NOMO-1 (cell line): ENCODE measurements around the gene NHSL2.
"Not testable (repeated sequence)": the region's sequence is repeated elsewhere in the genome, so short reads cannot be mapped to it uniquely, and the experiment has no call there.

Source experiments
- DNase-seq, 2 experiments: peaks; one replicate each; lab custom pipeline; 2025; ENCODE audit not compliant: unreplicated experiment in 2 of 2; lab: John Stamatoyannopoulos, UW

The NHSL2 gene

GRCh38 chrX:72038868-72039267 lies 128.2 kb downstream of the NHSL2 start:
- no peak for DNase-seq

DNA sequence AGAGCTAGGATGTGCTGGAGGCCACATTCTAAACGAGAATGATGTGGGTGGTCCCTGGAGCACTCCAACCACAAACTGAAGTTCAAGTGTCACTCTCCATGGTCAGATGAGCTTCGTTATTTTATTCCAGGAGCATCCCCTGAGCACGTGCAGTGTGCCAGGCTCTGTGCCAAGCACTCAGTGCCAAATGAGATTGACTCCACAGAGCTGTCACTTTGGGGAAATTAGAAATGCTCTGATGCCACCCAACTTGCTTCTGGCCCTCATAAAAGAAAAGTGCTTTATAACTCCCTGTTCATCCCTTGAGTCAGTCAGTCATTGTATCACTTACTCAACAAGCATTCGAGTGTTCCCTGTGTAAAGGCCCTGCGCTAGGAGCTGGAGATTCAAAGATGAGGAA lies 129.9 kb downstream of the NHSL2 start:
- no peak for DNase-seq

- DNase-seq, result no peak
Observed at GRCh38 chrX:72041176-72041575, 130.5 kb downstream of the NHSL2 start.

DNA sequence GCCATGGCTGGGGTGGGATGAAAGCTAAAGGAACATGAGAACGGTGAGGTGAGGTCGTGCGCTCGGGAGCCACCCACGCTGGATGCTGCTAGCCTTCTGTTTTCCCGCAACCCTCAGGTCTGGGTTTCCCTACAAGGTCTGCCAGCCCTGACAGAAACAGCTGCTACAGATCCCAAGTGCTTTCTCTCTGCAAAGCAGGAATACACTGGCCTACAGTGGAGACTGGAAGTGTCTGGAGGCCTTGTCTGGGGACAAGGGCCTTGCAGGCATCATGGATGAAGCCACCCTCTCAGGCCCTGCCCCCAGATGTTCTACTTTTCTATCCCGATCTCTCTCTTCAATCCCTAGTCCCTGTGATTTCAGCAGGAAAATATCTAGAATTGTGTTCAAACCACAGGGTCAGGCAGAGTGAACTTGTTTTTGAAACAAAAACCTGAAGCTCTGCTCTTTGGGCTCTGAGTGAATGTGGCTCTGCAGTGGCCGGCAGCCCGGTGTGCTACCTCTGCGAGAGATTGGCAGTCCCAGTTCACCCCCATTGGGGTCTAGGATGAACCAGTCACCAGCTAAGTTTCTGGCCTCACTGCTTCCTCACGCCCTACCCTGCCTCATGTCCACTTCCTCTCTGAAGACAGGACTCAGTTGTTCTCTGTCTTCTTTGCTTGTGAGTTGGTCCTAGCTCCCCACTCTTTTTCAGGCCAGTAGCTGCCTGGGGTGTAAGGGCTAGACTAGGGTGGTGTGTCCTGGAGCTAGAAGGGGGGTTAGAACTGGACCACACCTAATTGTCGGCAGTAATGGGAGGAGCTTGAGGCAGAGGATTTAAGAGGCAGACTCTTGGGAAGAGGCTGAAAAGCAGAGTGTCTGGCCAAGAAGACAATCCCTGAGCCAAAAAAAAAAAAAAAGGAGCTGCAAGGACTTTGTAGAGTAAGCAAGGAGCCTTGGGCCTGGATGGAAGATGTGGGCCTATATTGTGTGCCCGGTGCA lies 131.5 kb downstream of the NHSL2 start:
- DNase-seq, result no peak

DNA sequence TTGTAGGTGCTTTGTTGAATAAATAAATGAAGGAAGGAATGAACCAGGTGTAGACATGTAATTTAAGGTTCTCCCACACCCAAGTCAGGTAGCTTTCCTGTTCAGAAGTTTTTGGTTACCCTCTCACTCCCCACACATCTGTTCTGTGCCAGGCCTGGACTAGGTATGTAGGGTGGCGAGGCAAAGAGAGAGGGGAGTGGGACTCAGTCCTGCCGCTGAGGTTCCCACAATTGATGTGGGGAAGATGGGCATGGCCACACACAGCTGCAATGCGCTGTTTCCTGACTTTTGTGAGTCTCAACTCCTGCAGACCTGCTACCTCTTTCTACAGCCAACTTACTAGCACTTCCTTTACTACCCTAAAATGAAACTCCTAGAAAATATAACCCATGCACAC lies 132.2 kb downstream of the NHSL2 start:
- DNase-seq, result no peak

DNA sequence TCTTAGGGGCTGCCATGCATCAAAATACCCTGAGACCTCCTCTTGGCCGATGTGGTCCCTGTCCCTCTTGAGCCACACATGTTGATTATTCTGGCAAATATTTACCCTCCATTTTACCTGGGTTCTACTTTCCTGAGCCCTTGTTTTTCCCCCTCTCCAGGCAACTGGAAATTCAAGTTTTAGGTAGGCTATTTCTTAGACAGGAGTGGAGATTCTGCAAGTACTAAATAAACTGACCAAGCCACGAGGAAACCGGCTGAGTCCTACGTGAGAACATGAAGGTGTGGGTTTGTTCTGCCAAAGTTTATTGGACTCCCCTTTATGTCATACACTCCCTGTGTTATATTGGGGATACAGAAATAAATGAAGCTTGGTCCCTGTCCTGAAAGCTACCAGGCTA lies 133.0 kb downstream of the NHSL2 start:
- DNase-seq, result no peak

DNA sequence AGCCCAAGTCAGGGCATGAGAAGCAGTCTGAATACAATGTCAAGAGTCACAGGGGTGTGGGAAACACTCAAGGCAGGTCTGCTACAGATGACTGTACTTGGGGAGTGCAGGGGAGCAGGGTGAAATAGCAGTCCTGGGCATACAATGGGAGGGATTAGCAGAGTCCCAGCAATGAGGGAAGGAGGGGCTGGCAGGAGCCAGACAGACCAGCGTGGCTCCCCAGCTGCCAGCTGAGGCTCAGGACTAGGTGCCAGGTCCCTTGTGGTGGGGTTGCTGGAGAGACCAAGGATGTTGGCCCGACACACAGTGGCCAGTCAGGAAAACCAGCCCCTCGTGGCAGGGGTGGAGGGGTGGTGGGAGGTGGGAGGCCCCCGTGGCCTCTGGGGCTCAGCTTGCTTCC lies 134.5 kb downstream of the NHSL2 start:
- DNase-seq, result no peak

GRCh38 chrX:72045552-72046277 lies 135.1 kb downstream of the NHSL2 start:
- no peak for DNase-seq

DNA sequence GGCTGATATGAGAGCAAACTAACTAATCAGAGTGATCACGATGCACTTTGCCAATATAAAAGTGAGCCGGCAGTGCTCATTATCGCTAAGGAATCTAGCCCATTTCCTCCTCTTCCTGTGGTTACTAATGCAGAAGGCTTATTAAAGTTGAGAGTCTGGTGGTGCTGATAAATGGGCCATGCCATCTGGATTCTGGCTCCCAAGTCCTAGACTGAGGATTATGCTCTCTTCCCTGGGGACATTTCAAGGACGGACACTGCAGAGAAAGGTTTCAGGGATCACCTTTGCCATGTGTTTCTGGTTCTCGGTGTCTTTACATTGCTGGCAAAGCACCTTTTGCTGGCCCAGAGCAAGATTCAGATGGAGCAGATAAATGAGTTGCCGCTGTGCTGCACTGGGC lies 135.8 kb downstream of the NHSL2 start:
- DNase-seq, result no peak

- no peak for DNase-seq
Observed at GRCh38 chrX:72048510-72049455, 138.1 kb downstream of the NHSL2 start.

GRCh38 chrX:72050011-72050410 lies 139.4 kb downstream of the NHSL2 start:
- no peak for DNase-seq

- no peak for DNase-seq
Observed at GRCh38 chrX:72051589-72051988, 140.9 kb downstream of the NHSL2 start.

GRCh38 chrX:72052415-72053090 lies 141.9 kb downstream of the NHSL2 start:
- no peak for DNase-seq

- DNase-seq, result no peak
Observed at GRCh38 chrX:72053508-72053907, 142.9 kb downstream of the NHSL2 start.

DNA sequence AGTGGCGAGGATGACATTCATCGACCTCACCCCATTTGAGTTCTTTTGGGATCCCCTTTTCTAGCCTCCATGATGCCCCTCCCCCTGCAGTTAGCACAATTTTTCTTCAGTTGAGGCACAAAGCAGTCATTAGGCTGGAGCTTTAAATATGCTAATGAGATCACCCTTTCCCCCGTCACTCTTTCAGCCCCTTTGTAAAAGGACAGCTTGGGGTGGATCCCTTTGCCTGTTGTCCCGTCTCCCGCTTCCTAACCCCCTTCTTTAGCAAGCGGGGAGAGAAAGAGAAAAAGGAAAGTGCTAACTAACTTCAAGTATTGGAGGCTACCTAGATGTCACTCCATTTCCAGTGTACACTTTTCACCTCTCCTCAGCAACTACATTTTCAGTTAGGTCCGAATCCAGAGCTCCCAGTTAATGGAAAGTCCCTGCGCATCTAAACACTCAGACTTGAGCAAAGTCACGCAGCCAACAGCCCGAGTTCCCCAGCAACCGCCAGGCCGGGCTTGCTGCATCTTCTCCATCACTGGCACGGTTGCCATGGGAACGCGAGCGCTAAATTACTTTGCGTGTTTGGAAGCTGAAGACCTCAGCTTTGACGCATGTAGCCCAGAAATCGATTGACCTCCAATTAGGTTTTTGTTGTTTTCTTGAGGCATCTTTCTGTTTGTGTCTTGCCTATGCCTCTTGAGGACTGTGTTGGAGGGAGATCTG lies 144.3 kb downstream of the NHSL2 start:
- no peak for DNase-seq

- peak; percentile 31 to 78 for DNase-seq
Observed at GRCh38 chrX:72057331-72057730, 146.7 kb downstream of the NHSL2 start.

DNA sequence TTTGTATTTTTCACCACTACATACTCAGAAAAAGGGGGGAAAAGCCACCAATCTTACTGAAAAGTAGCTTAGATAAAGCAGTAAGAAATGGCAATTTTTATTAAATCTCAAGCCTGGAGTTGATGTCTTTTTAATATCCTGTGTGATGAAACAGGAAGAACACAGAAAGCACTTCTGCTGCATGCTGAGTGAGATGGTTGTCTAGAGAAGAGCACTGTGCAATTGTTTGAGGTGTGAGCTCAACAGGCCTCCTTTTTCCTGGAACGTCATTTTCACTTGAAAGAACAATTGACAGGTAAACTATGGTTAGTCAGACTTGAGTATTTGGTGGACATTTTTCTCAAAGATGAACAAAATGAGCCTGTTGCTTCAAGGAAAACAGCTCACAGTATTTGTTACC lies 147.2 kb downstream of the NHSL2 start:
- peak in 1 of 2 experiments; percentile 32 for DNase-seq

DNA sequence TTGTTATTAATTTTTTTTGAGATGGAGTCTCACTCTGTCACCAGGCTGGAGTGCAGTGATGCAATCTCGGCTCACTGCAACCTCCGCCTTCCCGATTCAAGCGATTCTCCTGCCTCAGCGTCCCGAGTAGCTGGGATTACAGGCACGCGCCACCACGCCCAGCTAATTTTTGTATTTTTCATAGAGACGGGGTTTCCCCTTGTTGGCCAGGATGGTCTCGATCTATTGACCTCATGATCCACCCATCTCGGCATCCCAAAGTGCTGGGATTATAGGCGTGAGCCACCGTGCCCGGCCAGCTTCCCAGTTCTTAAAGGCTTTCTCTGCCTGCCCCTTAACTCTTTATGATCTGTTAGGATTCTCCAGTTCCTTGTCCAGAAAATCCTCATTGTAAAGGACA lies 147.7 kb downstream of the NHSL2 start:
- DNase-seq, result not testable (repeated sequence)

GRCh38 chrX:72060196-72060920 lies 149.7 kb downstream of the NHSL2 start:
- DNase-seq, result no peak
